NCI-H1417 treated with DMSO at 0.1 percent for 48 hours (cell line): ENCODE measurements around the gene DPH5.

Source experiments
- DNase-seq: peaks from one replicate; lab custom pipeline; 2025; lab: John Stamatoyannopoulos, UW

The DPH5 gene

DNA sequence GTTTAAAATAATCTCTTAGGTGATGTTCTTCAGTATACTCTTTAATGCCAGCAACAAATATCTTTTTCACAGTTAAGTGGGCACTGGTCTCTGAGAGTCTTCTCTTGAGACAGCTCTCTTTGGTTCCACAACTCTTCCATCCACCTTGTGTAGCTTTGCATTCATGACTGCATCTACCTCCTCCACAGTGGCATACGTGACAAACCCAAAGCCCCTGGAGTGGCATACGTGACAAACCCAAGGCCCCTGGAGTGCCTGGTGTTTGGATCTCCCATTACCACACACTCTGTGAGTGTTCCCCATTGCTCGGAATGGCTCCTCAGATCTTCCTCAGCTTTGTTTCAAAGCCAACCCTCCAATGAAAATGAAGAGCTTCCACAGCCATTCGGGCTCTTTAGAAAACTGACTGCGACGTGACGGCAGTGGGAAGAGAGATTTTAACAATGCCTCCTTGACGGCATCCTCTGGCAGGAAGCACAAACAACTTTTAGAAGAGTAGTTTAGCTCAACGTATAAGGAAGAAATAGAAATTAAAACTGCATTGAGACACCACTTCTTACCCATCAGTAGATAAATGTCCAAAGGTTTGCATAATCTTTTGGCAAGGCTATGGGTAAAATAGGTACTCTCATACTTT, 83.9 kb downstream of the DPH5 start:
- DNase-seq, result no peak

DNA sequence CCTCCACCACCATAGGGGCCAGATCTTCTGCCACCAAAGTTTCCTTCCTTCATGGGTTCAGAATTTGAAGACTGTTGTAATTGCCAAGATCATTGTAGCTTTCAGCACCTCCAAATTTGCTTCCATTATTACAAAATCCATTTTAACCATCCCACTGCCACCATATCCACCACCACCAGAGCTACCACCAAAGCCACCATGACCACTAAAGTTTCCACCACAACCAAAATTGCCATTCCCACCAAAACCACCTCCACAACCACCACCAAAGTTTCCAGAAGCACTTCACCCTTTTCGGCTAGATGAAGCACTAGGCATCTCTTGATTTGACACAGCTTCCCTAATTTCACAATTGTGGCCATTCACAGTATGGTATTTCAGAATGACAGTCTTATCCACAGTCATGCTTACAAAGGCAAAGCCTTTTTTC, 84.5 kb downstream of the DPH5 start:
- DNase-seq, result no peak
